HepG2 (cell line): ENCODE measurements around the gene SLC26A3. TPM values are rescaled to one million over a fixed set of nuclear protein-coding genes. Genes with fewer than 3 reads are reported as not detected.

ENCODE experiments used
- CEBPZ ChIP-seq: IDR thresholded peaks from 2 replicates; pipeline ENCODE4 v1.6.1; 2012; ENCODE audit warnings: low read length, improper control_type of control experiment
- CREB3 ChIP-seq: sonication (generic); formaldehyde crosslinking; IDR thresholded peaks from 2 replicates; pipeline ENCODE4 v1.5.0; 2020; ENCODE audit warnings: missing genetic modification reagents
- DZIP1 ChIP-seq: sonication (generic); formaldehyde crosslinking; IDR thresholded peaks from 2 replicates; pipeline ENCODE4 v1.5.0; 2020; ENCODE audit warnings: mild to moderate bottlenecking, missing genetic modification reagents
- HIVEP1 ChIP-seq: sonication (generic); formaldehyde crosslinking; IDR thresholded peaks from 2 replicates; pipeline ENCODE4 v1.4.0; 2020; ENCODE audit warnings: mild to moderate bottlenecking, missing genetic modification reagents
- HOXA9 ChIP-seq: sonication (generic); formaldehyde crosslinking; IDR thresholded peaks from 2 replicates; pipeline ENCODE4 v1.8.1; 2022; ENCODE audit warnings: missing genetic modification reagents, mild to moderate bottlenecking, moderate library complexity, borderline replicate concordance
- KDM1A ChIP-seq: IDR thresholded peaks from 2 replicates; pipeline ENCODE4 v1.6.1; 2016; ENCODE audit warnings: missing compliant biosample characterization
- LBX2 ChIP-seq: sonication (generic); formaldehyde crosslinking; IDR thresholded peaks from 2 replicates; pipeline ENCODE4 v1.5.0; 2020; ENCODE audit warnings: missing genetic modification reagents, mild to moderate bottlenecking, borderline replicate concordance
- PAF1 ChIP-seq: IDR thresholded peaks from 2 replicates; pipeline ENCODE4 v1.6.1; 2016; ENCODE audit warnings: missing genetic modification reagents, missing compliant biosample characterization
- SRSF4 ChIP-seq: fragments of 200-400 bp; formaldehyde crosslinking; IDR thresholded peaks from one replicate; pipeline ENCODE4 v1.6.1; 2018; ENCODE audit warnings: mild to moderate bottlenecking, low read depth, low read length, moderate library complexity; ENCODE audit not compliant: poor library complexity, severe bottlenecking
- STAT6 ChIP-seq: sonication (generic); formaldehyde crosslinking; IDR thresholded peaks from 2 replicates; pipeline ENCODE4 v1.4.0; 2020; ENCODE audit warnings: missing genetic modification reagents, mild to moderate bottlenecking, borderline replicate concordance
- ZHX1 ChIP-seq: sonication (generic); formaldehyde crosslinking; IDR thresholded peaks from 2 replicates; pipeline ENCODE4 v1.8.1; 2022; ENCODE audit warnings: low read depth, mild to moderate bottlenecking, missing genetic modification reagents
- ZMAT5 ChIP-seq: sonication (generic); formaldehyde crosslinking; IDR thresholded peaks from 2 replicates; pipeline ENCODE4 v1.5.0; 2020; ENCODE audit warnings: mild to moderate bottlenecking, low read depth, missing genetic modification reagents, borderline replicate concordance
- ZNF768 ChIP-seq: sonication (generic); formaldehyde crosslinking; IDR thresholded peaks from 2 replicates; pipeline ENCODE4 v1.4.0; 2020; ENCODE audit warnings: missing genetic modification reagents
- polyA plus RNA-seq, 8 experiments: library from polyadenylated mRNA; depleted of rRNA in 3 of 8; stranded (reverse) in 7 of 8; unstranded in 1 of 8; fragments of >200 nt; fragmentation: Illumina TruSeq in 4 of 8; extraction: Trizol in 4 of 8; gene quantifications; 2 replicates each; pipeline versions ENCODE4 v1.2.1 to v1.2.3, GENCODE V29; 2011 to 2016; ENCODE audit warnings: low read depth in 4 of 8, missing spikeins in 1 of 8, mixed read lengths in 1 of 8; ENCODE audit not compliant: insufficient read depth in 1 of 8
- total RNA-seq, 5 experiments: library from RNA; depleted of rRNA; stranded (reverse); fragments of >200 nt; fragmentation: Illumina TruSeq; extraction: Trizol; gene quantifications; 2 replicates each; pipeline ENCODE4 v1.2.3, GENCODE V29; 2016; ENCODE audit warnings: low read depth in 1 of 5

SLC26A3 gene
- total and polyA plus RNA-seq, 2 of the 13 experiments (the other 11 are each of a cell fraction or from before 2014, with no cell fraction given): 0.11 to 0.30 TPM

- TF ChIP-seq PAF1 (CRISPR knock-in tag) (no peak), ZHX1 (CRISPR knock-in tag) (peak; percentile 67; the same call in 1 of the 2 replicates), KDM1A (CRISPR knock-in tag) (no peak), ZNF768 (CRISPR knock-in tag) (no peak), SRSF4 (no peak), STAT6 (peak; percentile 27; the same call in 1 of the 2 replicates), CEBPZ (no peak), LBX2 (CRISPR knock-in tag) (peak; percentile 73; the same call in 1 of the 2 replicates), DZIP1 (CRISPR knock-in tag) (0 out of 2 replicates have a peak, but pooled peaks have one; percentile 86), HIVEP1 (CRISPR knock-in tag) (peak; percentile 80), CREB3 (CRISPR knock-in tag) (no peak), HOXA9 (no peak), ZMAT5 (CRISPR knock-in tag) (no peak)
These were observed 59.3 kb downstream of the SLC26A3 start, which contains the start of gene CBLL1 (continued) for GRCh38 chr7:107743567-107744344.
